OCI-LY3 (cell line): ENCODE results near the gene GLCE.

Source experiments
- EZH2phosphoT487 ChIP-seq: fragments of 200-600 bp; shearing (Covaris generic); IDR thresholded peaks from 2 replicates; pipeline ENCODE4 v1.6.1; 2018; ENCODE audit warnings: antibody characterized with exemption, mixed run types, low read depth
- TF ChIP-seq, protein P1 (sequence below): fragments of 200-600, 300-600 bp; sonication (generic); IDR thresholded peaks from 2 replicates; pipeline ENCODE4 v1.5.1; 2014; ENCODE audit warnings: antibody characterized with exemption, low read length, low read depth

DNA sequence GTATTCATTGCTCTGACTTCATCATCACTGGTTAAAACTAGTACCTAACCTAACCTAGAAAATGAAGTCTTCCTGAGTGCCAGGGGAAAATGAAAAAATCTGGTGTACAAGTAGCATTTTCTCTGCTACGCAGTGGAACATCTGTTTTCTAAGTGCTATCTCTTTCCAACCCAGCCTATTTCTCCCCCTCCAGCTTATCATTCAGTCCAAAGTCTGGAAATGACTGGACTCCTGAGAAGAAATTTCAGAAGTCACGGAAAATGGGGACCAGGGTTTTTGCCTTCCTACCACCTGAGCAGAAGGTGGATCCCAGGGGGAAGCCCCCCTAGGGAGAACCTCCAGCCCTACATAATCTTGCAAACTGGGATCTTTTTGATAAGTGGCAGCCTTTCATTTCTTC, 9.6 kb upstream of the GLCE start:
- TF ChIP-seq, protein P1, sequence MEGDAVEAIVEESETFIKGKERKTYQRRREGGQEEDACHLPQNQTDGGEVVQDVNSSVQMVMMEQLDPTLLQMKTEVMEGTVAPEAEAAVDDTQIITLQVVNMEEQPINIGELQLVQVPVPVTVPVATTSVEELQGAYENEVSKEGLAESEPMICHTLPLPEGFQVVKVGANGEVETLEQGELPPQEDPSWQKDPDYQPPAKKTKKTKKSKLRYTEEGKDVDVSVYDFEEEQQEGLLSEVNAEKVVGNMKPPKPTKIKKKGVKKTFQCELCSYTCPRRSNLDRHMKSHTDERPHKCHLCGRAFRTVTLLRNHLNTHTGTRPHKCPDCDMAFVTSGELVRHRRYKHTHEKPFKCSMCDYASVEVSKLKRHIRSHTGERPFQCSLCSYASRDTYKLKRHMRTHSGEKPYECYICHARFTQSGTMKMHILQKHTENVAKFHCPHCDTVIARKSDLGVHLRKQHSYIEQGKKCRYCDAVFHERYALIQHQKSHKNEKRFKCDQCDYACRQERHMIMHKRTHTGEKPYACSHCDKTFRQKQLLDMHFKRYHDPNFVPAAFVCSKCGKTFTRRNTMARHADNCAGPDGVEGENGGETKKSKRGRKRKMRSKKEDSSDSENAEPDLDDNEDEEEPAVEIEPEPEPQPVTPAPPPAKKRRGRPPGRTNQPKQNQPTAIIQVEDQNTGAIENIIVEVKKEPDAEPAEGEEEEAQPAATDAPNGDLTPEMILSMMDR, result no peak
- TF ChIP-seq EZH2phosphoT487, result no peak
